Measurements from ENCODE around the gene MICAL2.

DNA sequence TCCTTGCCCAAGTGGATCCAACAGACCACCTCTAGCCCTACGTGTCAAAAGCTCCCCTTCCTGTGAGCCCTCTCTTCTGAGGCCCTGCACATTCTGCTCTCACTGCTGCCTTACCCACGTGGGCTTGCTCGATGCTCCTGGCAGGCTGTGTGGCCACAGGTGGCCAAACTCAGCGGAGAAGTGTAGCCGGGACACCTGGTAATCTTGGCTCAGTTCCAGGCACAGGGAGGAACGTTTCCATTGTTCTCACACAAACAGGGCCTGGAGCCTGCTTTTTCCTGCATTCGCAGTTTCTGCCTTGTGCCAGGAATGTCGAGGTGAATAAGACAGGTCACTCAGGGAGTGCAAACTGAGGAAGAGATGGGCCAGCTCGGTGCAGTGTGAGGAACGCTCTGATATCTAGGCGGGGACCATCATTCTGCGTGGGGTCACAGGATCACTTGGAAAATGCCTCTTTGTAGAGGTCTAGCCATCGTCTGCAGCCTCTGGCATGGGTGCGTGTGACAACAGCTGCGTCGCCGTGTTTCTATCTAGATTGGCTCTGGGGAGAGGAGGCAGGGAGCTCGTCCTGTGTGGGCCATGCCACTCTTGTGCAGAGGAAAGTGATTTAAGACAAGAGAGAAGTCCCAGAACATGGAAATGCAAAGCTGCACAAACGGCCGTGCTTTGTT is 139.3 kb downstream of the MICAL2 start:
- TF ChIP-seq POLR2A (IDR thresholded peaks at IDR 0.05), result no peak
- TF ChIP-seq, protein P1, sequence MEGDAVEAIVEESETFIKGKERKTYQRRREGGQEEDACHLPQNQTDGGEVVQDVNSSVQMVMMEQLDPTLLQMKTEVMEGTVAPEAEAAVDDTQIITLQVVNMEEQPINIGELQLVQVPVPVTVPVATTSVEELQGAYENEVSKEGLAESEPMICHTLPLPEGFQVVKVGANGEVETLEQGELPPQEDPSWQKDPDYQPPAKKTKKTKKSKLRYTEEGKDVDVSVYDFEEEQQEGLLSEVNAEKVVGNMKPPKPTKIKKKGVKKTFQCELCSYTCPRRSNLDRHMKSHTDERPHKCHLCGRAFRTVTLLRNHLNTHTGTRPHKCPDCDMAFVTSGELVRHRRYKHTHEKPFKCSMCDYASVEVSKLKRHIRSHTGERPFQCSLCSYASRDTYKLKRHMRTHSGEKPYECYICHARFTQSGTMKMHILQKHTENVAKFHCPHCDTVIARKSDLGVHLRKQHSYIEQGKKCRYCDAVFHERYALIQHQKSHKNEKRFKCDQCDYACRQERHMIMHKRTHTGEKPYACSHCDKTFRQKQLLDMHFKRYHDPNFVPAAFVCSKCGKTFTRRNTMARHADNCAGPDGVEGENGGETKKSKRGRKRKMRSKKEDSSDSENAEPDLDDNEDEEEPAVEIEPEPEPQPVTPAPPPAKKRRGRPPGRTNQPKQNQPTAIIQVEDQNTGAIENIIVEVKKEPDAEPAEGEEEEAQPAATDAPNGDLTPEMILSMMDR (IDR thresholded peaks at IDR 0.05), result no peak
